ENCODE measurements around the gene ATF5.

GRCh38 chr19:49908480-49909420 lies 20.3 kb upstream of the ATF5 start:
- no peak for TF ChIP-seq CTCF (IDR thresholded peaks at IDR 0.05; ENCODE audit: insufficient read depth, low read length)
- peak; percentile 50; the same call in 1 of the 2 replicates for TF ChIP-seq POLR2AphosphoS5 (IDR thresholded peaks at IDR 0.05; ENCODE audit: low read depth)

All from HL-60 (cell line).